Stimulated activated CD4-positive, alpha-beta T cell treated with anti-CD3 and anti-CD28 coated beads, Interleukin-4, amount 100 ng/mL, for 4 hours (primary cell): Measurements from ENCODE around the gene AOPEP.

Experiments used
- DNase-seq, 2 experiments: peaks; one replicate each; pipeline ENCODE4 v3.0.0-alpha.2; 2020

AOPEP gene

GRCh38 chr9:95130484-95130883 is 404.0 kb downstream of the AOPEP start:
- no peak for DNase-seq

- DNase-seq, result peak; percentile 13 to 39
Observed at GRCh38 chr9:95131023-95131943, 404.8 kb downstream of the AOPEP start.

- no peak for DNase-seq
Observed at GRCh38 chr9:95132366-95133324, 406.1 kb downstream of the AOPEP start.

- no peak for DNase-seq
Observed at GRCh38 chr9:95133325-95133705, 406.8 kb downstream of the AOPEP start.

GRCh38 chr9:95134457-95134881 is 408.0 kb downstream of the AOPEP start:
- no peak for DNase-seq

GRCh38 chr9:95135756-95136155 is 409.3 kb downstream of the AOPEP start:
- no peak for DNase-seq
